Mammary epithelial cell (primary cell): ENCODE data around the gene MUC5AC.

Experiments used
- EZH2 ChIP-seq: IDR thresholded peaks from 2 replicates; pipeline ENCODE4 v1.6.1; 2012; ENCODE audit warnings: low read length, inconsistent platforms, borderline replicate concordance
- TF ChIP-seq, protein P1 (sequence below), 2 donors: IDR thresholded peaks in 1 of 2; conservative IDR thresholded peaks in 1 of 2; 2 replicates each; pipeline ENCODE4 v1.5.1; 2011 to 2012; ENCODE audit warnings: inconsistent platforms in 2 of 2, low read length in 2 of 2, mild to moderate bottlenecking in 2 of 2, control low read depth in 1 of 2, low read depth in 1 of 2; ENCODE audit not compliant: insufficient read depth in 1 of 2; ENCODE audit errors: extremely low read depth in 1 of 2

GRCh38 chr11:1224111-1224490 is 66.3 kb downstream of the MUC5AC start:
- TF ChIP-seq, protein P1, sequence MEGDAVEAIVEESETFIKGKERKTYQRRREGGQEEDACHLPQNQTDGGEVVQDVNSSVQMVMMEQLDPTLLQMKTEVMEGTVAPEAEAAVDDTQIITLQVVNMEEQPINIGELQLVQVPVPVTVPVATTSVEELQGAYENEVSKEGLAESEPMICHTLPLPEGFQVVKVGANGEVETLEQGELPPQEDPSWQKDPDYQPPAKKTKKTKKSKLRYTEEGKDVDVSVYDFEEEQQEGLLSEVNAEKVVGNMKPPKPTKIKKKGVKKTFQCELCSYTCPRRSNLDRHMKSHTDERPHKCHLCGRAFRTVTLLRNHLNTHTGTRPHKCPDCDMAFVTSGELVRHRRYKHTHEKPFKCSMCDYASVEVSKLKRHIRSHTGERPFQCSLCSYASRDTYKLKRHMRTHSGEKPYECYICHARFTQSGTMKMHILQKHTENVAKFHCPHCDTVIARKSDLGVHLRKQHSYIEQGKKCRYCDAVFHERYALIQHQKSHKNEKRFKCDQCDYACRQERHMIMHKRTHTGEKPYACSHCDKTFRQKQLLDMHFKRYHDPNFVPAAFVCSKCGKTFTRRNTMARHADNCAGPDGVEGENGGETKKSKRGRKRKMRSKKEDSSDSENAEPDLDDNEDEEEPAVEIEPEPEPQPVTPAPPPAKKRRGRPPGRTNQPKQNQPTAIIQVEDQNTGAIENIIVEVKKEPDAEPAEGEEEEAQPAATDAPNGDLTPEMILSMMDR (conservative IDR thresholded peaks at IDR 0.05 in 1 of 2, IDR thresholded peaks at IDR 0.05 in 1 of 2; ENCODE audit: extremely low read depth in 1 of 2, insufficient read depth in 1 of 2, low read depth in 1 of 2, low read length in 2 of 2): no peak
- TF ChIP-seq EZH2: no peak
